IMR-90 (cell line): Measurements from ENCODE around the gene RALGAPA2. TPM values are rescaled to one million over a fixed set of nuclear protein-coding genes. Genes with fewer than 3 reads are reported as not detected.

Experiments used
- ATAC-seq: fragments of 200-7000 bp; cut with Tn5 transposase; 2 replicates; pipeline ENCODE4 v1.9.1; 2020; ENCODE audit warnings: low read depth, mild to moderate bottlenecking, moderate library complexity
- BruUV-seq: library from RNA; stranded (reverse); fragments of 400-500 nt; replicated peaks from 2 replicates; lab custom pipeline; 2021; lab: Mats Ljungman, UMichigan
- CTCF ChIA-PET: fragments of 300-600 bp; formaldehyde crosslinking; extraction: SDS; loops from one replicate; lab custom pipeline; 2021; ENCODE audit warnings: antibody characterized with exemption; lab: Yijun Ruan, JAX
- POLR2A ChIA-PET: fragments of 300-600 bp; sonication (Branson Sonifier 250); formaldehyde crosslinking; loops from one replicate; lab custom pipeline; 2022; ENCODE audit warnings: antibody characterized with exemption; ENCODE audit not compliant: unreplicated experiment; lab: Charles Lee
- DNase-seq: peaks from one replicate; pipeline ENCODE4 v3.0.0; 2013
- H2AFZ ChIP-seq: replicated peaks from 2 replicates; pipeline ENCODE3; 2013; ENCODE audit warnings: low read length, mild to moderate bottlenecking; ENCODE audit not compliant: poor library complexity
- H2AK5ac ChIP-seq: 2 replicates; pipeline ENCODE4 v1.6.1; 2013; ENCODE audit warnings: low read depth, low read length, inconsistent platforms
- H2AK9ac ChIP-seq: replicated peaks from 2 replicates; pipeline ENCODE3; 2013; ENCODE audit warnings: mild to moderate bottlenecking, low read depth, low read length, moderate library complexity; ENCODE audit not compliant: poor library complexity
- H2BK120ac ChIP-seq: 2 replicates; pipeline ENCODE4 v1.6.1; 2013; ENCODE audit warnings: low read depth, low read length, inconsistent platforms
- H2BK15ac ChIP-seq: 3 replicates; pipeline ENCODE4 v1.6.1; 2013; ENCODE audit warnings: low read depth, low read length, inconsistent platforms
- H2BK20ac ChIP-seq: 2 replicates; pipeline ENCODE4 v1.6.1; 2013; ENCODE audit warnings: low read depth, mild to moderate bottlenecking, inconsistent platforms, low read length, moderate library complexity
- H2BK5ac ChIP-seq: 2 replicates; pipeline ENCODE4 v1.6.1; 2013; ENCODE audit warnings: mild to moderate bottlenecking, low read depth, low read length, inconsistent platforms; ENCODE audit not compliant: poor library complexity, severe bottlenecking
- H3K14ac ChIP-seq: replicated peaks from 2 replicates; pipeline ENCODE4 v1.6.1; 2013; ENCODE audit warnings: low read depth, low read length, inconsistent platforms
- H3K18ac ChIP-seq: 2 replicates; pipeline ENCODE4 v1.6.1; 2013; ENCODE audit warnings: low read depth, low read length, control low read depth
- H3K23ac ChIP-seq: 2 replicates; pipeline ENCODE4 v1.6.1; 2013; ENCODE audit warnings: low read depth, low read length, inconsistent platforms
- H3K27ac ChIP-seq: 2 replicates; pipeline ENCODE4 v1.5.1; 2013; ENCODE audit warnings: mild to moderate bottlenecking, control low read depth, low read length; ENCODE audit not compliant: insufficient read depth
- H3K27me3 ChIP-seq: 2 replicates; pipeline ENCODE4 v1.6.1; 2013; ENCODE audit warnings: low read length; ENCODE audit not compliant: control insufficient read depth, insufficient read depth
- H3K36me3 ChIP-seq: 2 replicates; pipeline ENCODE4 v1.6.1; 2013; ENCODE audit warnings: low read length, mixed read lengths; ENCODE audit not compliant: control insufficient read depth, insufficient read depth
- H3K4ac ChIP-seq: 2 replicates; pipeline ENCODE4 v1.6.1; 2013; ENCODE audit warnings: low read depth, low read length, inconsistent platforms
- H3K4me1 ChIP-seq: 2 replicates; pipeline ENCODE4 v1.6.1; 2013; ENCODE audit warnings: low read length, mixed read lengths; ENCODE audit not compliant: control insufficient read depth, insufficient read depth
- H3K4me2 ChIP-seq: 2 replicates; pipeline ENCODE4 v1.6.1; 2013; ENCODE audit warnings: low read depth, mild to moderate bottlenecking, control low read depth, low read length, moderate library complexity
- H3K4me3 ChIP-seq: 2 replicates; pipeline ENCODE4 v1.5.1; 2013; ENCODE audit warnings: low read depth, mild to moderate bottlenecking, control low read depth, low read length, moderate library complexity; ENCODE audit not compliant: insufficient read depth
- H3K56ac ChIP-seq: 2 replicates; pipeline ENCODE4 v1.6.1; 2013; ENCODE audit warnings: low read length, inconsistent platforms; ENCODE audit not compliant: insufficient read depth; ENCODE audit errors: extremely low read depth
- H3K79me1 ChIP-seq, 2 experiments: 2 replicates each; pipeline ENCODE4 v1.6.1; 2013; ENCODE audit warnings: low read length in 2 of 2, inconsistent platforms in 1 of 2, low read depth in 1 of 2
- H3K9ac ChIP-seq: 2 replicates; pipeline ENCODE4 v1.6.1; 2013; ENCODE audit warnings: low read depth, low read length, control low read depth
- H3K9me1 ChIP-seq: 2 replicates; pipeline ENCODE4 v1.6.1; 2013; ENCODE audit warnings: low read length, inconsistent platforms; ENCODE audit not compliant: insufficient read depth
- H3K9me3 ChIP-seq: 2 replicates; pipeline ENCODE4 v1.6.1; 2013; ENCODE audit warnings: low read length; ENCODE audit not compliant: control insufficient read depth, insufficient read depth
- H4K20me1 ChIP-seq: 2 replicates; pipeline ENCODE4 v1.6.1; 2013; ENCODE audit warnings: low read length, inconsistent platforms; ENCODE audit not compliant: insufficient read depth
- H4K5ac ChIP-seq: 2 replicates; pipeline ENCODE4 v1.6.1; 2013; ENCODE audit warnings: mild to moderate bottlenecking, low read depth, low read length, control low read depth
- H4K8ac ChIP-seq, 2 experiments: 2 replicates each; pipeline ENCODE4 v1.6.1; 2013; ENCODE audit warnings: low read depth in 2 of 2, low read length in 2 of 2, control low read depth in 1 of 2, inconsistent platforms in 1 of 2
- H4K91ac ChIP-seq: 2 replicates; pipeline ENCODE4 v1.6.1; 2013; ENCODE audit warnings: low read depth, low read length, inconsistent platforms; ENCODE audit not compliant: insufficient read depth
- CHD1 ChIP-seq: IDR thresholded peaks from 2 replicates; pipeline ENCODE4 v1.6.1; 2012; ENCODE audit warnings: low read depth, low read length, improper control_type of control experiment
- WGBS, 2 experiments: methylation state at CpG; one replicate each; pipeline versions ENCODE4 v1.1.5 to v1.1.7; 2013; ENCODE audit warnings: missing lambda C conversion rate in 2 of 2; ENCODE audit not compliant: insufficient read length in 1 of 2; ENCODE audit errors: extremely low coverage in 2 of 2; 5-methylcytosine and 5-hydroxymethylcytosine counted together
- dilution Hi-C: fragments of 300-500 bp; cut with HindIII; formaldehyde crosslinking; loops from one replicate; pipeline ENCODE4 v1.14.3; 2018; ENCODE audit warnings: low sequenced_read_pairs; ENCODE audit not compliant: unreplicated experiment
- in situ Hi-C: fragments of 300-500 bp; cut with MboI; formaldehyde crosslinking; loops from 3 replicates; pipeline ENCODE4 v1.14.3; 2019; ENCODE audit warnings: low sequenced_read_pairs, inconsistent platforms, mixed read lengths
- intact Hi-C: fragments of 100-400 bp; cut with micrococcal nuclease; formaldehyde crosslinking; loops from 2 replicates; pipeline ENCODE4 v1.10.0; 2022
- polyA plus RNA-seq, 3 experiments: library from polyadenylated mRNA; depleted of rRNA; stranded (reverse); fragments of >200 nt; gene quantifications; 2 replicates each; pipeline ENCODE4 v1.2.3, GENCODE V29; 2012; ENCODE audit warnings: low replicate concordance in 1 of 3
- total RNA-seq: library from RNA; depleted of rRNA; stranded (reverse); fragments of >200 nt; gene quantifications from 2 replicates; pipeline ENCODE4 v1.2.3, GENCODE V29; 2012

Gene RALGAPA2
- total and polyA plus RNA-seq, 2 of the 4 experiments (the other 2 are of a cell fraction), result 1.3 to 3.9 TPM

- WGBS, 2 experiments, result no CpG with 5 or more reads among the region's 1 CpG
- no TSS peak for BruUV-seq
- no peak overlapping the region for H3K14ac ChIP-seq
- peaks cover 4% of the 10 kb centered on the region for H3K36me3 ChIP-seq
- H4K20me1 ChIP-seq, result no peaks in the 10 kb centered on the region
- ChIA-PET CTCF (interaction anchor here (0.5 to 6.6 kb wide), 2 partner anchors 14 to 491 kb away, joined by 6 to 39 read pairs; no protein-coding TSS in a partner anchor), POLR2A (no interaction called here)
- H2AK5ac ChIP-seq, result no peak overlapping the region
- no peaks in the 10 kb centered on the region for H3K79me1 ChIP-seq
- H3K23ac ChIP-seq, result no peak overlapping the region
- no peak overlapping the region for H3K4me2 ChIP-seq
- H2BK20ac ChIP-seq, result no peak overlapping the region
- H2BK15ac ChIP-seq, result no peak overlapping the region
- no peak overlapping the region for H3K18ac ChIP-seq
- no peaks in the 10 kb centered on the region for H3K9me3 ChIP-seq
- ATAC-seq (no peak), DNase-seq (no peak)
- no peaks in the 10 kb centered on the region for H3K27me3 ChIP-seq
- intact Hi-C loops, result no loop called here
- no peak overlapping the region for H4K5ac ChIP-seq
- H2AFZ ChIP-seq, result no peak overlapping the region
- H3K4me1 ChIP-seq, result no peaks in the 10 kb centered on the region
- H3K4ac ChIP-seq, result no peak overlapping the region
- no peak for TF ChIP-seq CHD1
- dilution Hi-C loops, result no loop called here
- H4K91ac ChIP-seq, result no peak overlapping the region
- in situ Hi-C loops, result no loop called here
- H2BK5ac ChIP-seq, result no peak overlapping the region
- H3K56ac ChIP-seq, result no peak overlapping the region
- H4K8ac ChIP-seq, result no peak overlapping the region
- H2AK9ac ChIP-seq, result no peak overlapping the region
- H3K4me3 ChIP-seq, result no peak overlapping the region
- no peak overlapping the region for H3K27ac ChIP-seq
- H3K9me1 ChIP-seq, result peaks cover 2% of the 10 kb centered on the region; the same call in 1 of the 2 replicates
- H3K9ac ChIP-seq, result no peak overlapping the region
- H2BK120ac ChIP-seq, result no peak overlapping the region
These were observed 132.3 kb downstream of the RALGAPA2 start for GRCh38 chr20:20580139-20580538.
